Endothelial cell of umbilical vein (primary cell): ENCODE results near the gene USP27X. TPM values are rescaled to one million over a fixed set of nuclear protein-coding genes. Genes with fewer than 3 reads are reported as not detected.

Experiments
- BruUV-seq: library from RNA; stranded (reverse); fragments of 400-500 nt; replicated peaks from 2 replicates; lab custom pipeline; 2021; lab: Mats Ljungman, UMichigan
- CTCF ChIA-PET: fragments of 300-600, 350-600 bp; sonication (Branson Sonifier 250); formaldehyde crosslinking; loops from one replicate; lab custom pipeline; 2021; ENCODE audit warnings: antibody characterized with exemption, inconsistent platforms; lab: Charles Lee
- POLR2A ChIA-PET: fragments of 300-600, 350-600 bp; sonication (Branson Sonifier 250); formaldehyde crosslinking; loops from one replicate; lab custom pipeline; 2021; ENCODE audit warnings: antibody characterized with exemption, inconsistent platforms; lab: Charles Lee
- DNase-seq: peaks from one replicate; pipeline ENCODE4 v3.0.0-alpha.2; 2011; ENCODE audit warnings: low read depth, low spot score
- FAIRE-seq: peaks from 2 replicates; lab custom pipeline; 2011; peaks lifted over from hg19 to GRCh38; lab: Jason Lieb, UNC
- H2AFZ ChIP-seq: 2 replicates; pipeline ENCODE4 v1.6.0; 2012; ENCODE audit warnings: low read depth, low read length, control low read depth, inconsistent platforms
- H3K27ac ChIP-seq: 2 replicates; pipeline ENCODE4 v1.5.1; 2011; ENCODE audit warnings: low read depth, mild to moderate bottlenecking, control low read depth, low read length, moderate library complexity; ENCODE audit not compliant: insufficient read depth
- H3K27me3 ChIP-seq, 2 experiments: 2 replicates each; pipeline versions ENCODE4 v1.6.0 to v1.6.1; 2011; ENCODE audit warnings: low read length in 2 of 2, mixed read lengths in 1 of 2; ENCODE audit not compliant: control insufficient read depth in 2 of 2, insufficient read depth in 2 of 2
- H3K36me3 ChIP-seq, 2 experiments: 2 replicates in 1 of 2; 3 replicates in 1 of 2; pipeline ENCODE4 v1.5.1; 2011; ENCODE audit warnings: low read length in 2 of 2, mild to moderate bottlenecking in 1 of 2, moderate library complexity in 1 of 2; ENCODE audit not compliant: control insufficient read depth in 2 of 2, insufficient read depth in 2 of 2; ENCODE audit errors: extremely low read depth in 1 of 2
- H3K4me1 ChIP-seq: 3 replicates; pipeline ENCODE4 v1.5.1; 2011; ENCODE audit warnings: mild to moderate bottlenecking, low read length; ENCODE audit not compliant: control insufficient read depth, insufficient read depth; ENCODE audit errors: extremely low read depth
- H3K4me2 ChIP-seq: 2 replicates; pipeline ENCODE4 v1.6.1; 2011; ENCODE audit warnings: low read length, control low read depth, mixed read lengths; ENCODE audit not compliant: insufficient read depth
- H3K4me3 ChIP-seq, 3 experiments: fragments of 200-600 bp in 1 of 3; sonication (generic), shearing (Covaris generic) in 1 of 3; replicated peaks in 1 of 3; 2 replicates each; pipeline ENCODE4 v1.5.1; 2011 to 2016; ENCODE audit warnings: control low read depth in 3 of 3, low read length in 3 of 3, mild to moderate bottlenecking in 2 of 3, inconsistent platforms in 1 of 3, low read depth in 1 of 3, moderate library complexity in 1 of 3; ENCODE audit not compliant: insufficient read depth in 1 of 3
- H3K79me2 ChIP-seq: 2 replicates; pipeline ENCODE4 v1.6.0; 2012; ENCODE audit warnings: low read length, inconsistent platforms; ENCODE audit not compliant: control insufficient read depth, insufficient read depth
- H3K9ac ChIP-seq: replicated peaks from 2 replicates; pipeline ENCODE3; 2011; ENCODE audit warnings: low read length, control low read depth; ENCODE audit not compliant: insufficient read depth; ENCODE audit errors: extremely low read depth
- H3K9me1 ChIP-seq: replicated peaks from 3 replicates; pipeline ENCODE4 v1.6.0; 2011; ENCODE audit warnings: mild to moderate bottlenecking, low read length; ENCODE audit not compliant: control insufficient read depth, insufficient read depth; ENCODE audit errors: extremely low read depth
- H3K9me3 ChIP-seq: replicated peaks from 2 replicates; pipeline ENCODE4 v1.5.1; 2012; ENCODE audit warnings: low read length, inconsistent platforms; ENCODE audit not compliant: control insufficient read depth, insufficient read depth
- H4K20me1 ChIP-seq: replicated peaks from 2 replicates; pipeline ENCODE3; 2011; ENCODE audit warnings: mild to moderate bottlenecking, low read length; ENCODE audit not compliant: control insufficient read depth, insufficient read depth; ENCODE audit errors: extremely low read depth
- EZH2 ChIP-seq: IDR thresholded peaks from 2 replicates; pipeline ENCODE4 v1.6.1; 2012; ENCODE audit warnings: borderline replicate concordance, low read depth, mild to moderate bottlenecking, moderate library complexity, low read length, inconsistent platforms; ENCODE audit not compliant: severe bottlenecking
- FOS ChIP-seq: IDR thresholded peaks from 2 replicates; pipeline ENCODE4 v1.6.1; 2011; ENCODE audit warnings: mild to moderate bottlenecking, low read length, moderate library complexity, borderline replicate concordance; ENCODE audit not compliant: insufficient read depth
- GATA2 ChIP-seq: IDR thresholded peaks from 2 replicates; pipeline ENCODE4 v1.7.0; 2011; ENCODE audit warnings: low read depth, mild to moderate bottlenecking, moderate library complexity, mixed read lengths, low read length; ENCODE audit not compliant: insufficient read length, insufficient read depth
- JUN ChIP-seq: IDR thresholded peaks from 2 replicates; pipeline ENCODE4 v1.6.1; 2011; ENCODE audit warnings: borderline replicate concordance, low read depth; ENCODE audit not compliant: insufficient read length, insufficient read depth
- MYC ChIP-seq: IDR thresholded peaks from one replicate; pipeline ENCODE4 v1.6.1; 2011; ENCODE audit warnings: mild to moderate bottlenecking, low read depth, low read length
- POLR2A ChIP-seq: IDR thresholded peaks from 2 replicates; pipeline ENCODE4 v1.6.1; 2012; ENCODE audit warnings: low read depth, mild to moderate bottlenecking, control low read depth, low read length
- POLR2AphosphoS5 ChIP-seq: IDR thresholded peaks from 2 replicates; pipeline ENCODE4 v1.6.1; 2012; ENCODE audit warnings: low read depth, mild to moderate bottlenecking, control low read depth, low read length, moderate library complexity; ENCODE audit not compliant: insufficient read depth
- dilution Hi-C: fragments of 300-500 bp; cut with MboI; formaldehyde crosslinking; loops from one replicate; pipeline ENCODE4 v1.15.0; 2019; ENCODE audit warnings: low sequenced_read_pairs; ENCODE audit not compliant: extremely low pct_ligation_motif_present
- intact Hi-C: fragments of 100-400 bp; cut with micrococcal nuclease; formaldehyde crosslinking; loops from one replicate; pipeline ENCODE4 v1.10.0; 2022
- polyA plus RNA-seq, 4 experiments: library from polyadenylated mRNA; depleted of rRNA in 3 of 4; stranded (reverse) in 3 of 4; unstranded in 1 of 4; fragments of >200 nt; gene quantifications; 2 replicates each; pipeline versions ENCODE4 v1.2.1 to v1.2.3, GENCODE V29; 2011 to 2012; ENCODE audit warnings: missing spikeins in 1 of 4
- total RNA-seq: library from RNA; stranded (reverse); gene quantifications from 2 replicates; pipeline ENCODE4 v1.2.3, GENCODE V29; 2021
- TF ChIP-seq, protein P1 (sequence below): IDR thresholded peaks from 2 replicates; pipeline ENCODE4 v1.6.1; 2011; ENCODE audit not compliant: insufficient read depth, insufficient read length
- TF ChIP-seq, protein P2 (sequence below), 2 donors: IDR thresholded peaks; 1 replicate in 1 of 2; 2 replicates in 1 of 2; pipeline ENCODE4 v1.5.1; 2011; ENCODE audit warnings: low read length in 2 of 2, mild to moderate bottlenecking in 2 of 2, moderate library complexity in 2 of 2, control low read depth in 1 of 2, inconsistent platforms in 1 of 2, low read depth in 1 of 2; ENCODE audit not compliant: insufficient read depth in 1 of 2; ENCODE audit errors: extremely low read depth in 1 of 2

USP27X gene
- total and polyA plus RNA-seq, 2 donors (not counting 3 experiments of a cell fraction or from before 2014, with no cell fraction given): 2.2 to 2.3 TPM

DNA sequence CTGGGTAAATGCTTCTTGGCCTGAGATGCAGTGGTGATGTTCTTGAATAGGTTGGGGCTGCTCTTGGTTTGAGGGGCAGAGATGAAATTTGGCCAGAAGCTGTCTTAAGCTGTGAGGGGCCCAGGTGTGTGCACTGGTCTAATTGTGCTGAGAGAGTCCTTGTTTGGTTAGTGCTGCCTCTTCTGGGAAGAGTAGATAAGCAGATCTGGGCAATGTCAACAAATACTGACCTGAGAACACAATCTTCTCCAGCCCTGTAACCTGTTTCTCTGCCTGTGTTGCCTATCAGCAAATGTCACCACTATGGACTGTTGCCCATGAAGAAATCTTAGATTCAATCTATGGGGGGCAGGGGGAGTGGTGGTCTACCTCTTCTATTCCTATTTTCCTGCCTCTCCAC is 17.2 kb upstream of the USP27X start:
- TF ChIP-seq EZH2 (no peak), MYC (no peak), POLR2A (no peak), POLR2AphosphoS5 (no peak), GATA2 (no peak), FOS (no peak), JUN (no peak)
- TF ChIP-seq, protein P1, sequence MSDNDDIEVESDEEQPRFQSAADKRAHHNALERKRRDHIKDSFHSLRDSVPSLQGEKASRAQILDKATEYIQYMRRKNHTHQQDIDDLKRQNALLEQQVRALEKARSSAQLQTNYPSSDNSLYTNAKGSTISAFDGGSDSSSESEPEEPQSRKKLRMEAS: no peak
- TF ChIP-seq, protein P2, sequence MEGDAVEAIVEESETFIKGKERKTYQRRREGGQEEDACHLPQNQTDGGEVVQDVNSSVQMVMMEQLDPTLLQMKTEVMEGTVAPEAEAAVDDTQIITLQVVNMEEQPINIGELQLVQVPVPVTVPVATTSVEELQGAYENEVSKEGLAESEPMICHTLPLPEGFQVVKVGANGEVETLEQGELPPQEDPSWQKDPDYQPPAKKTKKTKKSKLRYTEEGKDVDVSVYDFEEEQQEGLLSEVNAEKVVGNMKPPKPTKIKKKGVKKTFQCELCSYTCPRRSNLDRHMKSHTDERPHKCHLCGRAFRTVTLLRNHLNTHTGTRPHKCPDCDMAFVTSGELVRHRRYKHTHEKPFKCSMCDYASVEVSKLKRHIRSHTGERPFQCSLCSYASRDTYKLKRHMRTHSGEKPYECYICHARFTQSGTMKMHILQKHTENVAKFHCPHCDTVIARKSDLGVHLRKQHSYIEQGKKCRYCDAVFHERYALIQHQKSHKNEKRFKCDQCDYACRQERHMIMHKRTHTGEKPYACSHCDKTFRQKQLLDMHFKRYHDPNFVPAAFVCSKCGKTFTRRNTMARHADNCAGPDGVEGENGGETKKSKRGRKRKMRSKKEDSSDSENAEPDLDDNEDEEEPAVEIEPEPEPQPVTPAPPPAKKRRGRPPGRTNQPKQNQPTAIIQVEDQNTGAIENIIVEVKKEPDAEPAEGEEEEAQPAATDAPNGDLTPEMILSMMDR (IDR thresholded peaks at IDR 0.05; ENCODE audit: extremely low read depth in 1 of 2, insufficient read depth in 1 of 2, low read depth in 1 of 2, low read length in 2 of 2): no peak
- Histone ChIP-seq H4K20me1 (no peaks in the 10 kb centered on the region), H3K4me3 (no peak overlapping the region), H3K4me2 (no peak overlapping the region), H3K27me3 (no peaks in the 10 kb centered on the region), H3K36me3 (no peaks in the 10 kb centered on the region), H2AFZ (no peak overlapping the region), H3K9me1 (no peaks in the 10 kb centered on the region), H3K9ac (no peak overlapping the region), H3K9me3 (no peaks in the 10 kb centered on the region), H3K4me1 (no peaks in the 10 kb centered on the region), H3K27ac (no peak overlapping the region), H3K79me2 (no peaks in the 10 kb centered on the region)
- CTCF ChIA-PET: no interaction called here
- POLR2A ChIA-PET: no interaction called here
- DNase-seq (no peak), FAIRE-seq (no peak)
- intact Hi-C loops: no loop called here
- dilution Hi-C loops: no loop called here
- no TSS peak for BruUV-seq
